ENCODE data around the gene CRYBG2.

The CRYBG2 gene

GRCh38 chr1:26302733-26303405 is 51.1 kb downstream of the CRYBG2 start:
- TF ChIP-seq CTCF (IDR thresholded peaks at IDR 0.05; ENCODE audit: borderline replicate concordance, control extremely low read depth, extremely low read depth, insufficient read depth, missing control alignments) = no peak
- in situ Hi-C loops (cut with MboI; ENCODE audit: low sequenced_read_pairs, unreplicated experiment) = no loop called here
- no peak for DNase-seq (ENCODE audit: low spot score)

GRCh38 chr1:26300578-26301275 is 53.2 kb downstream of the CRYBG2 start:
- in situ Hi-C loops (cut with MboI; ENCODE audit: low sequenced_read_pairs, unreplicated experiment) = no loop called here
- no peak for DNase-seq (ENCODE audit: low spot score)
- TF ChIP-seq CTCF (IDR thresholded peaks at IDR 0.05; ENCODE audit: borderline replicate concordance, control extremely low read depth, extremely low read depth, insufficient read depth, missing control alignments) = no peak

- in situ Hi-C loops (cut with MboI; ENCODE audit: low sequenced_read_pairs, unreplicated experiment) = no loop called here
- TF ChIP-seq CTCF (IDR thresholded peaks at IDR 0.05; ENCODE audit: borderline replicate concordance, control extremely low read depth, extremely low read depth, insufficient read depth, missing control alignments) = no peak
- no peak for DNase-seq (ENCODE audit: low spot score)
Measured at GRCh38 chr1:26297791-26298124, 56.2 kb downstream of the CRYBG2 start.

GRCh38 chr1:26297057-26297790 is 56.7 kb downstream of the CRYBG2 start:
- no peak for DNase-seq (ENCODE audit: low spot score)
- in situ Hi-C loops (cut with MboI; ENCODE audit: low sequenced_read_pairs, unreplicated experiment) = no loop called here

GRCh38 chr1:26296340-26297056 is 57.4 kb downstream of the CRYBG2 start:
- in situ Hi-C loops (cut with MboI; ENCODE audit: low sequenced_read_pairs, unreplicated experiment) = no loop called here

More at GRCh38 chr1:26297057-26297790, 56.7 kb downstream of the CRYBG2 start:
- no peak for TF ChIP-seq CTCF (IDR thresholded peaks at IDR 0.05; ENCODE audit: borderline replicate concordance, control extremely low read depth, extremely low read depth, insufficient read depth, missing control alignments)

More at GRCh38 chr1:26296340-26297056, 57.4 kb downstream of the CRYBG2 start:
- no peak for DNase-seq (ENCODE audit: low spot score)
- TF ChIP-seq CTCF (IDR thresholded peaks at IDR 0.05; ENCODE audit: borderline replicate concordance, control extremely low read depth, extremely low read depth, insufficient read depth, missing control alignments) = no peak
